ENCODE measurements around the gene MOG.
"Not testable (repeated sequence)": the region's sequence is repeated elsewhere in the genome, so short reads cannot be mapped to it uniquely, and the experiment has no call there.

The MOG gene

GRCh38 chr6:29667158-29667557, 10.3 kb downstream of the MOG start:
- H3K27ac ChIP-seq: no peak overlapping the region
- TF ChIP-seq ZFX (IDR thresholded peaks at IDR 0.05) (no peak), CTCF (conservative IDR thresholded peaks at IDR 0.05) (no peak)

- H3K27ac ChIP-seq: no peak overlapping the region
- TF ChIP-seq CTCF (conservative IDR thresholded peaks at IDR 0.05) (no peak), ZFX (IDR thresholded peaks at IDR 0.05) (no peak)
Measured at GRCh38 chr6:29671026-29671425, 14.1 kb downstream of the MOG start.

GRCh38 chr6:29672116-29672515, 15.2 kb downstream of the MOG start:
- not testable (repeated sequence) for H3K27ac ChIP-seq

- no peak for TF ChIP-seq ZFX (IDR thresholded peaks at IDR 0.05)
- no peak for TF ChIP-seq CTCF (conservative IDR thresholded peaks at IDR 0.05)
Measured at GRCh38 chr6:29673161-29673560, 16.3 kb downstream of the MOG start.

GRCh38 chr6:29674008-29674407, 17.1 kb downstream of the MOG start:
- no peak overlapping the region for H3K27ac ChIP-seq
- no peak for TF ChIP-seq ZFX (IDR thresholded peaks at IDR 0.05)
- no peak for TF ChIP-seq CTCF (conservative IDR thresholded peaks at IDR 0.05)

More at GRCh38 chr6:29673161-29673560, 16.3 kb downstream of the MOG start:
- H3K27ac ChIP-seq: no peak overlapping the region

GRCh38 chr6:29675561-29675960, 18.7 kb downstream of the MOG start:
- no peak overlapping the region for H3K27ac ChIP-seq
- TF ChIP-seq CTCF (conservative IDR thresholded peaks at IDR 0.05) (no peak), ZFX (IDR thresholded peaks at IDR 0.05) (no peak)

- H3K27ac ChIP-seq: no peak overlapping the region
Measured at GRCh38 chr6:29676981-29677601, 20.2 kb downstream of the MOG start.

More at GRCh38 chr6:29676981-29677601, 20.2 kb downstream of the MOG start:
- TF ChIP-seq CTCF (conservative IDR thresholded peaks at IDR 0.05) (no peak), ZFX (IDR thresholded peaks at IDR 0.05) (no peak)

Measured in C4-2B (cell line).